Mesodermal cell (in vitro differentiated cells): ENCODE results near the gene KLHDC9.

Experiments
- H3K27ac ChIP-seq: 2 replicates; pipeline ENCODE4 v1.7.0; 2013; ENCODE audit warnings: mild to moderate bottlenecking, low read depth, low read length, moderate library complexity; ENCODE audit not compliant: severe bottlenecking
- H3K36me3 ChIP-seq: 2 replicates; pipeline ENCODE4 v1.7.1; 2013; ENCODE audit warnings: mild to moderate bottlenecking, low read length, moderate library complexity; ENCODE audit not compliant: control insufficient read depth, insufficient read depth
- H3K4me1 ChIP-seq: one replicate; pipeline ENCODE4 v1.7.1; 2013; ENCODE audit warnings: mild to moderate bottlenecking, low read length; ENCODE audit not compliant: insufficient read depth, control insufficient read depth, poor library complexity, severe bottlenecking
- H3K4me3 ChIP-seq: 2 replicates; pipeline ENCODE4 v1.7.0; 2013; ENCODE audit warnings: low read length, control low read depth, mild to moderate bottlenecking; ENCODE audit not compliant: insufficient read depth, poor library complexity, severe bottlenecking; ENCODE audit errors: extremely low read depth
- H3K9me3 ChIP-seq: 2 replicates; pipeline ENCODE4 v1.7.1; 2013; ENCODE audit warnings: mild to moderate bottlenecking, low read length, moderate library complexity; ENCODE audit not compliant: control insufficient read depth
- WGBS, 2 experiments: methylation state at CpG; one replicate each; pipeline ENCODE4 v1.1.5; 2013; ENCODE audit warnings: missing lambda C conversion rate in 2 of 2; ENCODE audit not compliant: insufficient coverage in 2 of 2; 5-methylcytosine and 5-hydroxymethylcytosine counted together

Gene KLHDC9

GRCh38 chr1:161088587-161089110, 9.5 kb upstream of the KLHDC9 start:
- Histone ChIP-seq H3K36me3 (no peaks in the 10 kb centered on the region), H3K27ac (no peak overlapping the region), H3K9me3 (no peaks in the 10 kb centered on the region), H3K4me1 (peaks cover 36% of the 10 kb centered on the region), H3K4me3 (no peak overlapping the region)
- WGBS, 2 experiments: 78 to 100% methylated on average over 1 of the region's 3 CpGs

GRCh38 chr1:161089251-161089924, 8.8 kb upstream of the KLHDC9 start, which contains the start of gene NECTIN4:
TSS of gene NECTIN4 (minus strand) at chr1:161089558. CDS start at chr1:161089296, 262 bp downstream.
- 83 to 90% methylated on average over 16 to 21 of the region's 22 CpGs for WGBS, 2 experiments
- Histone ChIP-seq H3K4me3 (no peak within 1 kb of the TSS), H3K36me3 (no peaks in the 10 kb centered on the region), H3K9me3 (no peaks in the 10 kb centered on the region), H3K27ac (no peak within 1 kb of the TSS), H3K4me1 (peaks cover 28% of the 10 kb centered on the region)

GRCh38 chr1:161089938-161090337, 8.2 kb upstream of the KLHDC9 start:
- Histone ChIP-seq H3K9me3 (no peaks in the 10 kb centered on the region), H3K4me3 (no peak overlapping the region)
- WGBS, 2 experiments: 95 to 100% methylated on average over 2 to 4 of the region's 5 CpGs

GRCh38 chr1:161090617-161091016, 7.5 kb upstream of the KLHDC9 start:
- Histone ChIP-seq H3K27ac (no peak overlapping the region), H3K9me3 (no peaks in the 10 kb centered on the region), H3K4me3 (no peak overlapping the region), H3K36me3 (no peaks in the 10 kb centered on the region), H3K4me1 (peaks cover 17% of the 10 kb centered on the region)
- WGBS, 2 experiments: 75 to 100% methylated on average over 2 of the region's 3 CpGs

More at GRCh38 chr1:161089938-161090337, 8.2 kb upstream of the KLHDC9 start:
- Histone ChIP-seq H3K36me3 (no peaks in the 10 kb centered on the region), H3K27ac (no peak overlapping the region), H3K4me1 (peaks cover 23% of the 10 kb centered on the region)

- no peaks in the 10 kb centered on the region for H3K9me3 ChIP-seq
- 97 to 100% methylated on average over 3 to 4 of the region's 5 CpGs for WGBS, 2 experiments
- H3K4me3 ChIP-seq: no peak overlapping the region
- peaks cover 12% of the 10 kb centered on the region for H3K4me1 ChIP-seq
- H3K36me3 ChIP-seq: no peaks in the 10 kb centered on the region
- no peak overlapping the region for H3K27ac ChIP-seq
These were observed 7.1 kb upstream of the KLHDC9 start for GRCh38 chr1:161091093-161091492.

- WGBS, 2 experiments: 77 to 100% methylated on average over 2 to 3 of the region's 7 CpGs
- no peaks in the 10 kb centered on the region for H3K9me3 ChIP-seq
These were observed 6.2 kb upstream of the KLHDC9 start for GRCh38 chr1:161091796-161092507.

GRCh38 chr1:161092621-161093028, 5.5 kb upstream of the KLHDC9 start:
- Histone ChIP-seq H3K4me3 (no peak overlapping the region), H3K9me3 (no peaks in the 10 kb centered on the region), H3K4me1 (peaks cover 7% of the 10 kb centered on the region), H3K27ac (no peak overlapping the region), H3K36me3 (no peaks in the 10 kb centered on the region)
- 87 to 88% methylated on average over 3 of the region's 3 CpGs for WGBS, 2 experiments

More at GRCh38 chr1:161091796-161092507, 6.2 kb upstream of the KLHDC9 start:
- H3K4me1 ChIP-seq: peaks cover 7% of the 10 kb centered on the region
- H3K27ac ChIP-seq: no peak overlapping the region
- H3K36me3 ChIP-seq: no peaks in the 10 kb centered on the region
- H3K4me3 ChIP-seq: no peak overlapping the region

- Histone ChIP-seq H3K9me3 (no peaks in the 10 kb centered on the region), H3K4me3 (no peak overlapping the region), H3K27ac (no peak overlapping the region), H3K36me3 (peaks cover 4% of the 10 kb centered on the region), H3K4me1 (peaks cover 11% of the 10 kb centered on the region)
- 90 to 96% methylated on average over 3 to 4 of the region's 14 CpGs for WGBS, 2 experiments
These were observed 3.7 kb upstream of the KLHDC9 start for GRCh38 chr1:161094481-161094880.

- peaks cover 12% of the 10 kb centered on the region for H3K36me3 ChIP-seq
- H3K4me3 ChIP-seq: no peak overlapping the region
- WGBS, 2 experiments: 83 to 96% methylated on average over 2 to 6 of the region's 6 CpGs
These were observed 2.9 kb upstream of the KLHDC9 start for GRCh38 chr1:161095230-161095629.

GRCh38 chr1:161096015-161096414, 2.1 kb upstream of the KLHDC9 start:
- 58 to 75% methylated on average over 2 of the region's 2 CpGs for WGBS, 2 experiments
- Histone ChIP-seq H3K9me3 (no peaks in the 10 kb centered on the region), H3K4me1 (peaks cover 11% of the 10 kb centered on the region), H3K4me3 (no peak overlapping the region), H3K36me3 (peaks cover 19% of the 10 kb centered on the region), H3K27ac (no peak overlapping the region)

More at GRCh38 chr1:161095230-161095629, 2.9 kb upstream of the KLHDC9 start:
- peaks cover 11% of the 10 kb centered on the region for H3K4me1 ChIP-seq
- no peak overlapping the region for H3K27ac ChIP-seq
- no peaks in the 10 kb centered on the region for H3K9me3 ChIP-seq
